ENCODE data around the gene SUPT3H.

DNA sequence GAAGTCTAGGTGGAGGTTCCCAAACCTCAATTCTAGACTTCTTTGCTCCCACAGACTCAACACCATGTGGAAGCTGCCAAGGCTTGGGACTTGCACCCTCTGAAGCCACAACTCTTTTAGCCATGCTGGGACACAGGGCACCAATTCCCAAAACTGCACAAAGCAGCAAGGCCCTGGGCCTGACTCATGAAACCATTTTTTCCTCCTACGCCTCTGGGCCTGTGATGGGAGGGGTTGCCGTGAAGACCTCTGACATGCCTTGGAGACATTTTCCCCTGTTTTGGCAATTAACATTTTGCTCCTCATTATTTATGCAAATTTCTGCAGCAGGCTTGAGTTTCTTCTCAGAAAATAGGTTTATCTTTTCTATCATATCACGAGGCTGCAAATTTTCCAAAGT lies 405.0 kb downstream of the SUPT3H start:
- TF ChIP-seq, protein P1, sequence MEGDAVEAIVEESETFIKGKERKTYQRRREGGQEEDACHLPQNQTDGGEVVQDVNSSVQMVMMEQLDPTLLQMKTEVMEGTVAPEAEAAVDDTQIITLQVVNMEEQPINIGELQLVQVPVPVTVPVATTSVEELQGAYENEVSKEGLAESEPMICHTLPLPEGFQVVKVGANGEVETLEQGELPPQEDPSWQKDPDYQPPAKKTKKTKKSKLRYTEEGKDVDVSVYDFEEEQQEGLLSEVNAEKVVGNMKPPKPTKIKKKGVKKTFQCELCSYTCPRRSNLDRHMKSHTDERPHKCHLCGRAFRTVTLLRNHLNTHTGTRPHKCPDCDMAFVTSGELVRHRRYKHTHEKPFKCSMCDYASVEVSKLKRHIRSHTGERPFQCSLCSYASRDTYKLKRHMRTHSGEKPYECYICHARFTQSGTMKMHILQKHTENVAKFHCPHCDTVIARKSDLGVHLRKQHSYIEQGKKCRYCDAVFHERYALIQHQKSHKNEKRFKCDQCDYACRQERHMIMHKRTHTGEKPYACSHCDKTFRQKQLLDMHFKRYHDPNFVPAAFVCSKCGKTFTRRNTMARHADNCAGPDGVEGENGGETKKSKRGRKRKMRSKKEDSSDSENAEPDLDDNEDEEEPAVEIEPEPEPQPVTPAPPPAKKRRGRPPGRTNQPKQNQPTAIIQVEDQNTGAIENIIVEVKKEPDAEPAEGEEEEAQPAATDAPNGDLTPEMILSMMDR (IDR thresholded peaks at IDR 0.05), result no peak
- TF ChIP-seq POLR2A (IDR thresholded peaks at IDR 0.05) (no peak), POLR2AphosphoS5 (IDR thresholded peaks at IDR 0.05) (no peak)

Measured in breast epithelium (tissue), 3 donors.